IPS-NIHi11 (cell line): Measurements from ENCODE around the gene VEGFC.

Experiments
- DNase-seq: peaks from one replicate; pipeline ENCODE4 v3.0.0; 2012; ENCODE audit warnings: mixed read lengths, low spot score

The VEGFC gene

GRCh38 chr4:176792326-176793059, at the start of gene VEGFC:
Gene VEGFC, minus strand, starts transcription at chr4:176792922. Its CDS starts 611 bp downstream, at chr4:176792311.
- DNase-seq = peak; percentile 82

DNA sequence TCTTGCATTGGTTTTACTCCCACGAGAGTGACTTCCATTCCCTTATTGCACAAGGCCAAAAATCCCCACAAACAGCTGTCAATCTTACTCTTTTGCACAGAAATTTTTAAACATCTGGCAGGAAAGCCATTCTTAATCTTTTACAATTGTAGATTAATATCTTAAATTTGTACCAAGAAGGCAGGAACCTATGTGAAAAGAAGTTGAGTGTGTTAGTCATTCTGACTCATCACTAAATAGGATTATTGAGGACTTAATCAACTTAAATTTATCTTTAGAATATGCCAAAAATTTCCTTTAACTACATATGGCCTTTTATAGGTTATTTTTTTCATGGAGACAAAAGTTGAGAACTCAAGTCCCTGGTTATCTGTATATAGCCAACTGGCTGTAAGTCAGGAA, 49.0 kb upstream of the VEGFC start:
- DNase-seq = no peak

- no peak for DNase-seq
Observed at GRCh38 chr4:176840166-176840565, 47.4 kb upstream of the VEGFC start.

DNA sequence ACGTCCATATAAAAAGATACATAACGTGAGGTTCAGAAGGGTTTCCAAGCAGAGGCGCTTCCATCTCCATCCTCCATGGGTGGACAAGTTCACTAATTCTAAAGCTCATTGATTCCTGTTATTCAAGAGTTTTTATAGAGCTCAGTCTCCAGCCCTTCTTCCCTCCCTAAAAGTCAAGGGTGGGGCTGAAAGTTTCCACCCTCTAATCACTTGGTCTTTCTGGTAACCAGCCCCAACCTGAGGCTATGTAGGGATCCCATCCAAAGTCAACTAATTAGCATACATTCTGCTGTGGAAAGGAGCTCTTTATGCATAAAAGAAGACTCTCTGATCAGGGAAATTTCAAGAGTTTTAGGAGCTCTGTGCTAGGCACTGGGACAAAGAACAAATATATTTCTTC, 46.9 kb upstream of the VEGFC start:
- no peak for DNase-seq

GRCh38 chr4:176838601-176839433, 46.1 kb upstream of the VEGFC start:
- DNase-seq = no peak

GRCh38 chr4:176837169-176837895, 44.6 kb upstream of the VEGFC start:
- DNase-seq = no peak

GRCh38 chr4:176834531-176834930, 41.8 kb upstream of the VEGFC start:
- DNase-seq = no peak

- DNase-seq = no peak
Observed at GRCh38 chr4:176833400-176834175, 40.9 kb upstream of the VEGFC start.

- DNase-seq = no peak
Observed at GRCh38 chr4:176830971-176831370, 38.2 kb upstream of the VEGFC start.

- DNase-seq = no peak
Observed at GRCh38 chr4:176825586-176825985, 32.9 kb upstream of the VEGFC start.

- no peak for DNase-seq
Observed at GRCh38 chr4:176824645-176825366, 32.1 kb upstream of the VEGFC start.

DNA sequence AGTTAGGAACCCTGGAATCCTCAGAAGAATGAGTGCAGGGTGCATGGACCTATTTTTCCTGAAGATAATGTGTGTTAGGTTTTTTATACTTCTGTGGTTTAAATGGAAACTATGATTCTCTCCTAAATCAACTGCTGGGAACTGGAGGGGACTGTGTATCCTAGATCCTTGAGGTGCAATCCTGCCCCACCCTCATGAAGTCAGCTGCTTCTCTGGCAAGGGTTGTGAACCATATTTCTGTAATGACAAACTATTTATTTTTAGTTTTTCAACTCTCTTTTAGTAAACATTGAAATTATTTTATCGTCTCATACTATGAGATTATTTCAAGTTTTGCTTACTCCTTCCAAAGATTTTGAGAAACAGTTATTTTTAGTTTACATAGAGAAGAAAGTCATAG, 25.8 kb upstream of the VEGFC start:
- no peak for DNase-seq

GRCh38 chr4:176817204-176817603, 24.5 kb upstream of the VEGFC start:
- no peak for DNase-seq

DNA sequence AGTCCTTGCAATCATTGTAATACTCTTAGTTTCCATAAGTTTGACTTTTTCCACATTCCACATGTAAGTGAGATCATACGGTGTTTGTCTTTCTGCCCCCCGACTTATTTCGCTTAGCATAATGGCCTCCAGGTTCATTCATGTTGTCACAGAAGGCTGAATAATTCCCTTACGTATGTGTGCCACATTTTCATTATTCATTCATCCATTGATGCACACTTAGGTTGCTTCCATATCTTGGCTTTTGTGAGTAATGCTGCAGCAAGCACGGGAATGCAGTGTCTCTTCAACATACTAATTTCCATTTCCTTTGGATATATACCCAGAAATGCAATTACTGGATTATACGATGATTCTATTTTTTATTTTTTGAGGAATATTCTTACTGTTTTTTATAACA, 22.0 kb upstream of the VEGFC start:
- no peak for DNase-seq

- DNase-seq = no peak
Observed at GRCh38 chr4:176810481-176811249, 17.9 kb upstream of the VEGFC start.

DNA sequence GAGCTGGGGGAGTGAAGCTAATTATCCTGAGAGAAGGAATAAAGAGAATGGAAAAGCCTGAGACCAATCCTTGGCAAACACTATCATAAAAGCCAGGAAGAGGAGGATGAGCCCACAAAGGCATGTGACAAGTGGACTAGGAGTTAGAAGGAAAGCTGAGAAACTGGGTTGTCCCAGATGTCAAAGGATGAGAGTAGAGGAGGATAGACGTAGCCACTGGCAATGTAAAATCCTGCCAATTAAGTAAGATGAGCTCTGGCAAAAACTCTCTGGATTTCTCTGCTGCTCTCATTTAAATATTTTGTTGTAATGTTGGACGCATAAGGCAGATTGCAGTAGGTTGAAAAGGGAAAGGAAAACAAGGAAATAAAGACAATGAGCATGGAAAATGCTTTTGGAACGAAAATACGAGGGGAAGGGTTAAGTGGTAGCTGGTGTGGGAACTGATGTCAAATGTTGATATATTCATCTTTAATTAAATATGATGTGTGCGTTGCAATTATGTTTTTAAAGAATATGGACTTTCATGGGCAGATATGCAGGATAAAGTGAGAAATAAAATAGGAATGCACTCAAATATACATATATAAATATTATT, 14.2 kb upstream of the VEGFC start:
- no peak for DNase-seq

DNA sequence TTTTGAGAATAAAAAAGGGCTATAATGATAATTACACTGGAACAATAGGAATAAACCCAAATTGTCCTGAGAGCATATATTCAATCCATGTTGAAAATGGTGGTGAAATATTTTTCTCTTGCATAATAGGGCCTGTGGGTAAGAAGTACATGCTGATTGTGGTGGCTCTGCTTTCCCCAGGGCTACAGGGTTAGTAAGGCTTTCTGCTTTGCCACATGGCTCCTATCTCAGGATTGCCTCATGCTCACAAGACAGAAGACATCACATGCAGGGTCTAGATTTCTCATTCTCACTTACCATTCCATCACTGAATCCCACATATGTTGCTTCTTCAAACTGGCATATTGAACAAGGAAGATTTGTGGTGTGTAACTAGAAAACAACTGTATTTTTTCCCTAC, 12.4 kb upstream of the VEGFC start:
- no peak for DNase-seq

GRCh38 chr4:176800891-176801534, 8.3 kb upstream of the VEGFC start:
- no peak for DNase-seq

- no peak for DNase-seq
Observed at GRCh38 chr4:176799653-176800052, 6.9 kb upstream of the VEGFC start.

- DNase-seq = no peak
Observed at GRCh38 chr4:176798540-176798939, 5.8 kb upstream of the VEGFC start.
